ENCODE results near the gene STARD5. TPM values are rescaled to one million over a fixed set of nuclear protein-coding genes. Genes with fewer than 3 reads are reported as not detected.

Gene STARD5
- total and polyA plus RNA-seq, 10 donors, result 6.4 to 18.9 (median 10.9) TPM

DNA sequence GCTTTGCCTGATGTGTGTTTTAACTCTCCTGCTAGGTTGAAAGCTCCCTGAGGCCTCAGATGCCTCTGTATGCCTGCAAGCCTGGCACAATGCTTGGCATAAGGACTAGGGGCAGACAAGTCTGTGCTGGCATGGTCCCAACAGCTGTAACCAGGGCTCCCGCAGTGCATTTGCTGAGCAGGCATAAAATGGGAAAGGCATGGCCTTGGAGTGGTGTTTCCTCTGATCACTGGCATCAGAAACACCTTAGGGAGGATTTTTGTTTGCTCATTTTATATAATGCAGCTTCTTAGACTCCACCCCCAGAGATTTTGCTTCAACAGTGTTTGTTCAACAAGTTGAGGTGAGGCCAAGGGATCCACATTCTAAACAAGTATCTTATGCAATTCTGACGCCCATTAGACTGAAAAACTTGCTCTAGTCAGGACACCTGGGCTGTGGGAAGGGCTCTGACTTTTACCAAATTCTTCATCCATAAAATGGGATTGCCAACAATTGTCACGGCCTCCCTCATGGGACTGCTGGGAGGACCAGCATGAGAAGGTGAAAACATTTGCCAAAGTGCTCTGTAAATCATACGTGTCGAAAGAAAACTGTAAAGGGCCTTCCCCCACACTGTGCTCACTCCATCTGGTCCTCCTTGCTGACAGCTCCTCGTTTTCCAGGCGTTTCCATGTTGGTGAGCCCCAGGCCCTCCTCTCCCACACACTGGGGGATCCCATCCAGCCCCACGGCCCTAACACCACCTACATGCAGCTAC is 43.1 kb downstream of the STARD5 start:
- TF ChIP-seq POLR2AphosphoS5 (IDR thresholded peaks at IDR 0.05), result peak in 2 of 3 donors; percentile 50 to 58
- no peak for TF ChIP-seq POLR2A (IDR thresholded peaks at IDR 0.05)
- Histone ChIP-seq H3K27me3 (replicated peaks in 1 of 7) (no peaks in the 10 kb centered on the region), H3K4me3 (no peak overlapping the region), H3K9me3 (peaks cover 0 to 15% (median 12%) of the 10 kb centered on the region in 8 donors), H3K4me1 (peaks cover 17 to 47% (median 32%) of the 10 kb centered on the region in 6 donors), H3K36me3 (no peaks in the 10 kb centered on the region), H3K27ac (peak overlapping the region in 2 of 8 donors; percentile 2 to 35)
- no peak for DNase-seq
- WGBS, 5 donors, result 79 to 89% (median 84%) methylated on average over 8 of the region's 8 CpGs
- intact Hi-C loops (cut with DNase I; ENCODE audit: low total_unique reads), result no loop called here

DNA sequence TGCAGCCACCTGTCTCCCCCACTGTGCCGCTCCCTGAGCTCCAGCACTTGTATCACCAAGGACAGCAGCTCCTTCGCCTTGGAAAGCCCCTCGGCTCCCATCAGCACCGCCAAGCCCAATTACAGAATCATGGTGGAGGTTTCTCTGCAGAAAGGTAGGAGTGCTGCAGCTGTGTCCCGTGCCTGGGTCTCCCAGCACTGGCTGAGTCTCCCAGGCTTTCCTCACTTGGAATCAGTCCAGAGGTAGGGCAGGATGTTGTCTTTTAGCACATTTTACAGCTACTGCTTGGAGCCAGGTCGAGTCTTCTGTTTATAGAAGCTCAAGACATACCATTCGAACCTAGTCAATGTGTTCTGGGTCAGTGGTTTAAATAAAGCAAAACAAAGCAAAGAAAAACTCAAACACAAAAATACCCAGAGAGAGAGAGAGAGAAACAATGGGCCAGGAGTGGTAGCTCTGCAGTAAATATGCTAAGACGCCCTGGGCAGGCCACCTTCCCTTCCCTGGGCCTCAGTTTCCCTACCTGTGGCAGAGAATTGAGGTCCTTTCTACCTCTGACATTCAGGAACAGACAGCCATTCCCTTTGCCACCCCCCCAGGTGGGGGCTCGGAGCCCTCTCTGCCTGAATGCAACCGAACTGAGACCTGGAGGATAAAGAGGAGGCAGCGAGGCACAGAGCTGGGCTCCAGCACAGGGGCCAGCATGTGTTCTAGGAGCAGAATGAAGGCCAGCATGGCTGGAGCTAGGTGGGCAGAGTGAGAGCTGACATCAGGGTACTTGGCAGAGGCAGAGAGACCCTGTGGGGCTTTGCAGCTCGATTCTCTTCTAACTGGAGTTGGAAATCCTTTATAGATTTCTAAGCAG is 44.1 kb downstream of the STARD5 start:
- Histone ChIP-seq H3K4me1 (peaks cover 8 to 45% (median 29%) of the 10 kb centered on the region in 6 donors), H3K27me3 (replicated peaks in 1 of 7) (no peaks in the 10 kb centered on the region), H3K27ac (peak overlapping the region in 1 of 8 donors; percentile 2), H3K4me3 (no peak overlapping the region), H3K9me3 (peaks cover 0 to 15% (median 12%) of the 10 kb centered on the region in 8 donors), H3K36me3 (no peaks in the 10 kb centered on the region)
- no peak for DNase-seq
- 82 to 89% (median 86%) methylated on average over 12 of the region's 12 CpGs for WGBS, 5 donors
- intact Hi-C loops (cut with DNase I; ENCODE audit: low total_unique reads), result loop anchor here (5.0 kb wide), 1 partner anchor 57 kb away; no protein-coding TSS in a partner anchor
- TF ChIP-seq POLR2A (IDR thresholded peaks at IDR 0.05) (no peak), POLR2AphosphoS5 (IDR thresholded peaks at IDR 0.05) (no peak)
- TF ChIP-seq, protein P1, sequence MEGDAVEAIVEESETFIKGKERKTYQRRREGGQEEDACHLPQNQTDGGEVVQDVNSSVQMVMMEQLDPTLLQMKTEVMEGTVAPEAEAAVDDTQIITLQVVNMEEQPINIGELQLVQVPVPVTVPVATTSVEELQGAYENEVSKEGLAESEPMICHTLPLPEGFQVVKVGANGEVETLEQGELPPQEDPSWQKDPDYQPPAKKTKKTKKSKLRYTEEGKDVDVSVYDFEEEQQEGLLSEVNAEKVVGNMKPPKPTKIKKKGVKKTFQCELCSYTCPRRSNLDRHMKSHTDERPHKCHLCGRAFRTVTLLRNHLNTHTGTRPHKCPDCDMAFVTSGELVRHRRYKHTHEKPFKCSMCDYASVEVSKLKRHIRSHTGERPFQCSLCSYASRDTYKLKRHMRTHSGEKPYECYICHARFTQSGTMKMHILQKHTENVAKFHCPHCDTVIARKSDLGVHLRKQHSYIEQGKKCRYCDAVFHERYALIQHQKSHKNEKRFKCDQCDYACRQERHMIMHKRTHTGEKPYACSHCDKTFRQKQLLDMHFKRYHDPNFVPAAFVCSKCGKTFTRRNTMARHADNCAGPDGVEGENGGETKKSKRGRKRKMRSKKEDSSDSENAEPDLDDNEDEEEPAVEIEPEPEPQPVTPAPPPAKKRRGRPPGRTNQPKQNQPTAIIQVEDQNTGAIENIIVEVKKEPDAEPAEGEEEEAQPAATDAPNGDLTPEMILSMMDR (IDR thresholded peaks at IDR 0.05 in 8 of 11, conservative IDR thresholded peaks at IDR 0.05 in 3 of 11), result no peak

DNA sequence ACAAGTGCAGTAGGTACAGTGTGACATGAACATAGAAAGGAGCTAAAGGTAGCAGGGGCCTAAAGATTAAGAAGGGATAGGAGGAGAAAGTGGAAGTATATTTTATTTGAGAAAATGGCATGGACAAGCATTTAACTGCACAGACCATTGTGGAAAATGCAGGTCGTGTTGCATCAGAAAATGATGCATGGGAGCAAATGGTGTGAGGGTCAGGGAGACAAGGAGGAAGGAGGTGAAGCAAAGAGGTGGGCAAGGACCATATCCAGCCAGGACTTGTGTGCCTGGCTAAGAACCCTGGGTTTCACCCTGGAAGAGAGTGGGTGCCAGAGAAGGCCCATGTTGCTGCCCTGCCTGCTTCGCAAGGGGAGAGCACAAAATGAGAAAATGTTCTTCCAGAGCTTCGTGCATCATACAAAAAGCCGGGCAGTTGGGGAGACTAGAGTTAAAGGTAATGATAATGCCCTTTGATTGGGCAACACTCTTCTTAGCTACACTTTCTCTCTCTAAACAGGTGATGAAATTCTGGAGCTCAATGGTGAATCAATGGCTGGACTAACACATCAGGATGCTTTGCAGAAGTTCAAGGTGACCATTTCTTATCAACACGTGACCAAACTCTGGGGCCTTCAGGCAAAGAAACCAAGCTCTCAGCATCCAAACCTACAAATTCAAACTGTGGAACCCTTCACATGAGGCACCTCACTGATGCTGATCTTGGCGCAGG is 45.5 kb downstream of the STARD5 start:
- no peak overlapping the region for H3K27ac ChIP-seq
- DNase-seq, result no peak
- no peaks in the 10 kb centered on the region for H3K27me3 ChIP-seq (replicated peaks in 1 of 7)
- H3K4me3 ChIP-seq, result no peak overlapping the region
- intact Hi-C loops (cut with DNase I; ENCODE audit: low total_unique reads), result loop anchor here (5.0 kb wide), 1 partner anchor 59 kb away; no protein-coding TSS in a partner anchor
- H3K9me3 ChIP-seq, result peaks cover 0 to 15% (median 12%) of the 10 kb centered on the region in 8 donors
- 89 to 95% (median 91%) methylated on average over 6 of the region's 6 CpGs for WGBS, 5 donors
- peaks cover 0 to 34% (median 19%) of the 10 kb centered on the region in 6 donors for H3K4me1 ChIP-seq
- H3K36me3 ChIP-seq, result no peaks in the 10 kb centered on the region
- TF ChIP-seq POLR2AphosphoS5 (IDR thresholded peaks at IDR 0.05) (no peak), POLR2A (IDR thresholded peaks at IDR 0.05) (no peak)
- TF ChIP-seq, protein P1 (IDR thresholded peaks at IDR 0.05 in 8 of 11, conservative IDR thresholded peaks at IDR 0.05 in 3 of 11), result no peak

DNA sequence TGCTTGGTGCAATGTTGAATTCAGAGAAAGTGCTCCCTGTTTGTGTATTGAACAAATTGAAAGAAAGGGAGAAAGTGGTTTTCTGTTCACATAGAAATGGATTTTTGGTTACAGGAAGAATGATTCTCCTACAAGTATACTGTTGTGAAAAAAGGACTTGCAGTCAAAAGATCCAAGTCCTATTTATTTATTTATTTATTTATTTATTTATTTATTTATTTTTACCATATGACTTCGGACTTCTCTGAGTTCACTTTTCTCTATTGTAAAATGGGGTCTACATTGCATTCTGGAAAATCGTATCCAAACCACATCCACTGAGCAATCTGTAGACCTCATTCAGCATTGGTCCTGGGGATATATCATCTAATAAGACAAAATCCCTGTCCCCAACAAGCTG is 46.1 kb downstream of the STARD5 start:
- Histone ChIP-seq H3K36me3 (no peaks in the 10 kb centered on the region), H3K27ac (no peak overlapping the region), H3K9me3 (peaks cover 0 to 15% (median 12%) of the 10 kb centered on the region in 8 donors), H3K4me1 (peaks cover 0 to 32% (median 19%) of the 10 kb centered on the region in 6 donors), H3K4me3 (no peak overlapping the region), H3K27me3 (replicated peaks in 1 of 7) (no peaks in the 10 kb centered on the region)
- no peak for DNase-seq
- WGBS, 5 donors, result 92 to 99% (median 96%) methylated on average over 2 of the region's 2 CpGs
- intact Hi-C loops (cut with DNase I; ENCODE audit: low total_unique reads), result loop anchor here (5.0 kb wide), 1 partner anchor 59 kb away; no protein-coding TSS in a partner anchor
- TF ChIP-seq POLR2A (IDR thresholded peaks at IDR 0.05) (no peak), POLR2AphosphoS5 (IDR thresholded peaks at IDR 0.05) (no peak)
- TF ChIP-seq, protein P1 (IDR thresholded peaks at IDR 0.05 in 8 of 11, conservative IDR thresholded peaks at IDR 0.05 in 3 of 11), result no peak
